Neural cell (in vitro differentiated cells): ENCODE data around the gene ENPEP. TPM values are rescaled to one million over a fixed set of nuclear protein-coding genes. Genes with fewer than 3 reads are reported as not detected.

Experiments used
- H2AFZ ChIP-seq: fragments of 200-600, 300-800 bp; sonication (generic), shearing (Covaris generic); 2 replicates; pipeline ENCODE4 v1.6.0; 2014; ENCODE audit warnings: low read depth, mild to moderate bottlenecking, antibody characterized with exemption, low read length, moderate library complexity
- H3F3A ChIP-seq: fragments of 200-600 bp; shearing (Covaris generic); 2 replicates; pipeline ENCODE4 v1.6.1; 2016; ENCODE audit warnings: mild to moderate bottlenecking, moderate library complexity, mixed read lengths, antibody characterized with exemption, low read length; ENCODE audit not compliant: insufficient read depth, poor library complexity, severe bottlenecking
- H3K27ac ChIP-seq: fragments of 200-600, 300-800 bp; sonication (generic), shearing (Covaris generic); 2 replicates; pipeline ENCODE4 v1.5.1; 2014; ENCODE audit warnings: mild to moderate bottlenecking, low read length, moderate library complexity
- H3K27me3 ChIP-seq: fragments of 300-800, 200-600 bp; sonication (generic), shearing (Covaris generic); 2 replicates; pipeline ENCODE4 v1.6.0; 2014; ENCODE audit warnings: mild to moderate bottlenecking, low read depth, low read length, moderate library complexity; ENCODE audit not compliant: insufficient read depth
- H3K36me3 ChIP-seq: fragments of 300-800, 200-600 bp; sonication (generic), shearing (Covaris generic); 2 replicates; pipeline ENCODE4 v1.5.1; 2014; ENCODE audit warnings: mild to moderate bottlenecking, antibody characterized with exemption, low read length, moderate library complexity; ENCODE audit not compliant: insufficient read depth
- H3K4me2 ChIP-seq: fragments of 300-800, 200-600 bp; sonication (generic), shearing (Covaris generic); 2 replicates; pipeline ENCODE4 v1.6.0; 2014; ENCODE audit warnings: mild to moderate bottlenecking, low read length
- H3K4me3 ChIP-seq: fragments of 300-800, 200-600 bp; sonication (generic), shearing (Covaris generic); 2 replicates; pipeline ENCODE4 v1.5.1; 2014; ENCODE audit warnings: mild to moderate bottlenecking, low read length, moderate library complexity
- H3K79me2 ChIP-seq: fragments of 200-600 bp; shearing (Covaris generic); replicated peaks from 2 replicates; pipeline ENCODE4 v1.6.0; 2014; ENCODE audit warnings: mild to moderate bottlenecking, low read length, moderate library complexity; ENCODE audit not compliant: insufficient read depth
- H3K9ac ChIP-seq: fragments of 300-800, 200-600 bp; sonication (generic), shearing (Covaris generic); 2 replicates; pipeline ENCODE4 v1.6.1; 2016; ENCODE audit warnings: mild to moderate bottlenecking, low read length, mixed read lengths
- H3K9me2 ChIP-seq: fragments of 200-600 bp; shearing (Covaris generic); 2 replicates; pipeline ENCODE4 v1.6.1; 2016; ENCODE audit warnings: mild to moderate bottlenecking, low read length, mixed read lengths; ENCODE audit not compliant: insufficient read depth
- H3K9me3 ChIP-seq: fragments of 200-600, 300-800 bp; sonication (generic), shearing (Covaris generic); 2 replicates; pipeline ENCODE4 v1.6.1; 2016; ENCODE audit warnings: mild to moderate bottlenecking, mixed run types, low read length, moderate library complexity, mixed read lengths
- H4K20me1 ChIP-seq: fragments of 200-600 bp; shearing (Covaris generic); 2 replicates; pipeline ENCODE4 v1.6.1; 2016; ENCODE audit warnings: mild to moderate bottlenecking, mixed run types; ENCODE audit not compliant: insufficient read depth
- CTCF ChIP-seq: fragments of 450-650 bp; IDR thresholded peaks from 2 replicates; pipeline ENCODE4 v1.5.1; 2014; ENCODE audit warnings: antibody characterized with exemption, mild to moderate bottlenecking, moderate library complexity; ENCODE audit not compliant: poor library complexity, severe bottlenecking
- EP300 ChIP-seq: fragments of 450-650 bp; conservative IDR thresholded peaks from 2 replicates; pipeline ENCODE4 v1.6.1; 2014; ENCODE audit warnings: antibody characterized with exemption, mild to moderate bottlenecking, moderate library complexity; ENCODE audit not compliant: poor library complexity, severe bottlenecking
- EZH2 ChIP-seq: fragments of 200-600, 300-800 bp; shearing (Covaris generic), sonication (generic); IDR thresholded peaks from 2 replicates; pipeline ENCODE4 v1.6.1; 2014; ENCODE audit warnings: antibody characterized with exemption, low read length, borderline replicate concordance, mild to moderate bottlenecking; ENCODE audit not compliant: insufficient read depth, poor library complexity, severe bottlenecking
- MXI1 ChIP-seq: fragments of 450-650 bp; conservative IDR thresholded peaks from 2 replicates; pipeline ENCODE4 v1.6.1; 2014; ENCODE audit warnings: antibody characterized with exemption, mild to moderate bottlenecking; ENCODE audit not compliant: poor library complexity, severe bottlenecking
- POLR2AphosphoS5 ChIP-seq: IDR thresholded peaks from 2 replicates; pipeline ENCODE4 v1.6.1; 2012
- RAD21 ChIP-seq: fragments of 450-650 bp; conservative IDR thresholded peaks from 2 replicates; pipeline ENCODE4 v1.6.1; 2014; ENCODE audit warnings: antibody characterized with exemption, mild to moderate bottlenecking, moderate library complexity
- SMC3 ChIP-seq: fragments of 450-650 bp; conservative IDR thresholded peaks from 2 replicates; pipeline ENCODE4 v1.6.1; 2014; ENCODE audit warnings: antibody characterized with exemption, mild to moderate bottlenecking, moderate library complexity; ENCODE audit not compliant: poor library complexity
- TAF1 ChIP-seq: IDR thresholded peaks from 2 replicates; pipeline ENCODE4 v1.6.1; 2012; ENCODE audit warnings: low read depth
- polyA plus RNA-seq: library from polyadenylated mRNA; depleted of rRNA; stranded (reverse); fragments of >200 nt; gene quantifications from 2 replicates; pipeline ENCODE4 v1.2.3, GENCODE V29; 2014
- TF ChIP-seq, protein P1 (sequence below): IDR thresholded peaks from 2 replicates; pipeline ENCODE4 v1.6.1; 2012; ENCODE audit warnings: borderline replicate concordance

Gene ENPEP
- polyA plus RNA-seq, 1 donor from 2014 or later, result 0.06 TPM

DNA sequence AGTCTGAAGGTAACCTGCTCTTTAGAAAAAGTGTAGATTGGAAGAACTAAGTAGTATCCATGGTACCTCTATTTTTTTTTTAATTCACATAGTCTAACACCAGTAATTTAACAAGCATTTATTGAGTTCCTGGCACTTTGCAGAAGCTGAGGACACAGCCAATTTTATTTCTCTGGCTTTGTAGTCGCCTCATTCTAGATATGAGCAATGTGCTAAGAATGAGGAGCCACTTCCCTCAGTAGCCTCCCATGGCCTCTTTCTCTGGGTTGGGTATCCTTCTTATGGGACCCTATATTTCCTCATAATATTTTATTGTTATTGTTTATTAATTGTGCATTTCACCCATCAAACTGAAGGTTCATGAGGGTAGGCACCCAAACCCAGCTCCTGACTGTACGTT, 67.6 kb downstream of the ENPEP start:
- no peak overlapping the region for H3K4me2 ChIP-seq
- TF ChIP-seq, protein P1, sequence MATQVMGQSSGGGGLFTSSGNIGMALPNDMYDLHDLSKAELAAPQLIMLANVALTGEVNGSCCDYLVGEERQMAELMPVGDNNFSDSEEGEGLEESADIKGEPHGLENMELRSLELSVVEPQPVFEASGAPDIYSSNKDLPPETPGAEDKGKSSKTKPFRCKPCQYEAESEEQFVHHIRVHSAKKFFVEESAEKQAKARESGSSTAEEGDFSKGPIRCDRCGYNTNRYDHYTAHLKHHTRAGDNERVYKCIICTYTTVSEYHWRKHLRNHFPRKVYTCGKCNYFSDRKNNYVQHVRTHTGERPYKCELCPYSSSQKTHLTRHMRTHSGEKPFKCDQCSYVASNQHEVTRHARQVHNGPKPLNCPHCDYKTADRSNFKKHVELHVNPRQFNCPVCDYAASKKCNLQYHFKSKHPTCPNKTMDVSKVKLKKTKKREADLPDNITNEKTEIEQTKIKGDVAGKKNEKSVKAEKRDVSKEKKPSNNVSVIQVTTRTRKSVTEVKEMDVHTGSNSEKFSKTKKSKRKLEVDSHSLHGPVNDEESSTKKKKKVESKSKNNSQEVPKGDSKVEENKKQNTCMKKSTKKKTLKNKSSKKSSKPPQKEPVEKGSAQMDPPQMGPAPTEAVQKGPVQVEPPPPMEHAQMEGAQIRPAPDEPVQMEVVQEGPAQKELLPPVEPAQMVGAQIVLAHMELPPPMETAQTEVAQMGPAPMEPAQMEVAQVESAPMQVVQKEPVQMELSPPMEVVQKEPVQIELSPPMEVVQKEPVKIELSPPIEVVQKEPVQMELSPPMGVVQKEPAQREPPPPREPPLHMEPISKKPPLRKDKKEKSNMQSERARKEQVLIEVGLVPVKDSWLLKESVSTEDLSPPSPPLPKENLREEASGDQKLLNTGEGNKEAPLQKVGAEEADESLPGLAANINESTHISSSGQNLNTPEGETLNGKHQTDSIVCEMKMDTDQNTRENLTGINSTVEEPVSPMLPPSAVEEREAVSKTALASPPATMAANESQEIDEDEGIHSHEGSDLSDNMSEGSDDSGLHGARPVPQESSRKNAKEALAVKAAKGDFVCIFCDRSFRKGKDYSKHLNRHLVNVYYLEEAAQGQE, result no peak
- TF ChIP-seq SMC3 (no peak), POLR2AphosphoS5 (no peak), EP300 (no peak), EZH2 (no peak), TAF1 (no peak), RAD21 (no peak), MXI1 (no peak), CTCF (no peak)
- H3K9ac ChIP-seq, result no peak overlapping the region
- no peaks in the 10 kb centered on the region for H3K9me2 ChIP-seq
- H3F3A ChIP-seq, result no peaks in the 10 kb centered on the region
- no peaks in the 10 kb centered on the region for H3K36me3 ChIP-seq
- no peaks in the 10 kb centered on the region for H3K79me2 ChIP-seq
- H3K27me3 ChIP-seq, result no peaks in the 10 kb centered on the region
- H3K27ac ChIP-seq, result no peak overlapping the region
- H4K20me1 ChIP-seq, result no peaks in the 10 kb centered on the region
- H3K4me3 ChIP-seq, result no peak overlapping the region
- H3K9me3 ChIP-seq, result no peaks in the 10 kb centered on the region
- no peak overlapping the region for H2AFZ ChIP-seq

DNA sequence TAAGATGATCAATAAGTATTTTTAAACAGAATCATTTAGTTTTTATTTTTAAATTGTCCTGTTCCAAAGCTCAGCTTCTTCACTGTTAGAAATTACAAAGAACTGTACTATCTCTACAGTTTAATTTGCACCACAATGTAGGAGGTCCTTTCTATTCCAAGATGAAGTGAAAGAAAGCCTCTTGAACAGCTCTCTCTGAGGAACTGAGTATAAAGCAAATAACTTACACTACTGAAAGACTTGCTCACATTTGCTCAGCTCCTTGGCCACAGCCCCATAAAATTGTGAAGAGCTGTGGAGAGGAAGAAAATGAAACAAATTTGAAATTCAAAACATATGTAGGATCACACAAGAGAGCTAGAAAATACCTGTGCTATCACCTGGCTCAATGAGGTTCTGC, 68.6 kb downstream of the ENPEP start:
- Histone ChIP-seq H3K36me3 (no peaks in the 10 kb centered on the region), H3K9ac (no peak overlapping the region), H3K79me2 (no peaks in the 10 kb centered on the region), H3K4me2 (no peak overlapping the region), H3K4me3 (no peak overlapping the region), H2AFZ (no peak overlapping the region), H3F3A (no peaks in the 10 kb centered on the region), H3K9me2 (no peaks in the 10 kb centered on the region), H4K20me1 (no peaks in the 10 kb centered on the region), H3K27ac (no peak overlapping the region), H3K27me3 (no peaks in the 10 kb centered on the region), H3K9me3 (no peaks in the 10 kb centered on the region)
- TF ChIP-seq SMC3 (no peak), EP300 (no peak), RAD21 (no peak), MXI1 (no peak)
- TF ChIP-seq, protein P1, result no peak
